ENCODE data around the gene QRICH1. TPM values are rescaled to one million over a fixed set of nuclear protein-coding genes. Genes with fewer than 3 reads are reported as not detected.

QRICH1 gene
- total RNA-seq, 2 experiments from 2014 or later: 111 to 132 TPM

DNA sequence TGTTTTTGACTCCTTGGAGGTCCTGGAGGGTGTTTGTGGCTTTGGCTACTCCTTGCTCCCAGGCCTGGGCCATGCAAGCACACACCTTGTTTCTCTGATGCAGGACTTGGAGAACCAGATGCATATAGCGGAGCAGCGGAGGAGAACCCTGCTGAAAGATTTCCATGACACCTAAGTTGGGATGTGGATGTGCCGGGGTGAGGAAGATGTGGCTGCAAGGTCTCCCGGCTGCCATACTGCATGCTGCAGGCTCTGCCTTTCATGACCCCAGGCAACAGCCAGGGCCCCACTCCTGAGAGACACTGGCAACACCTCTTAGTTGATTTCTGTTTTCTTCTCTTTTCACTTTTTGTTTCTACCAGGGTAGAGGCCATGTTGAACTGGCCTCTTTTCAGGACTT is 110.8 kb downstream of the QRICH1 start:
- no peak for TF ChIP-seq EZH2phosphoT487 (IDR thresholded peaks at IDR 0.05; ENCODE audit: borderline replicate concordance, low read depth, low read length)
- TF ChIP-seq, protein P1, sequence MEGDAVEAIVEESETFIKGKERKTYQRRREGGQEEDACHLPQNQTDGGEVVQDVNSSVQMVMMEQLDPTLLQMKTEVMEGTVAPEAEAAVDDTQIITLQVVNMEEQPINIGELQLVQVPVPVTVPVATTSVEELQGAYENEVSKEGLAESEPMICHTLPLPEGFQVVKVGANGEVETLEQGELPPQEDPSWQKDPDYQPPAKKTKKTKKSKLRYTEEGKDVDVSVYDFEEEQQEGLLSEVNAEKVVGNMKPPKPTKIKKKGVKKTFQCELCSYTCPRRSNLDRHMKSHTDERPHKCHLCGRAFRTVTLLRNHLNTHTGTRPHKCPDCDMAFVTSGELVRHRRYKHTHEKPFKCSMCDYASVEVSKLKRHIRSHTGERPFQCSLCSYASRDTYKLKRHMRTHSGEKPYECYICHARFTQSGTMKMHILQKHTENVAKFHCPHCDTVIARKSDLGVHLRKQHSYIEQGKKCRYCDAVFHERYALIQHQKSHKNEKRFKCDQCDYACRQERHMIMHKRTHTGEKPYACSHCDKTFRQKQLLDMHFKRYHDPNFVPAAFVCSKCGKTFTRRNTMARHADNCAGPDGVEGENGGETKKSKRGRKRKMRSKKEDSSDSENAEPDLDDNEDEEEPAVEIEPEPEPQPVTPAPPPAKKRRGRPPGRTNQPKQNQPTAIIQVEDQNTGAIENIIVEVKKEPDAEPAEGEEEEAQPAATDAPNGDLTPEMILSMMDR (conservative IDR thresholded peaks at IDR 0.05; ENCODE audit: low read length): no peak
- POLR2A ChIA-PET: no interaction called here
- Histone ChIP-seq H3K27ac (ENCODE audit: low read depth, low read length, poor library complexity, severe bottlenecking) (no peak overlapping the region), H3K4me2 (ENCODE audit: low read length) (no peak overlapping the region), H3K4me3 (ENCODE audit: low read depth, low read length, poor library complexity, severe bottlenecking) (no peak overlapping the region), H3K9me3 (ENCODE audit: low read length) (no peaks in the 10 kb centered on the region), H3K4me1 (ENCODE audit: insufficient read depth, low read length, poor library complexity, severe bottlenecking) (no peaks in the 10 kb centered on the region), H2AFZ (ENCODE audit: low read length) (no peak overlapping the region), H3K36me3 (ENCODE audit: insufficient read depth, low read length) (peaks cover 75% of the 10 kb centered on the region), H4K20me1 (ENCODE audit: insufficient read depth, low read length) (no peaks in the 10 kb centered on the region), H3K9me2 (ENCODE audit: insufficient read depth, low read length) (no peaks in the 10 kb centered on the region), H3K79me2 (ENCODE audit: insufficient read depth, low read depth, low read length) (no peaks in the 10 kb centered on the region)
- intact Hi-C loops (cut with micrococcal nuclease; ENCODE audit: unreplicated experiment): no loop called here
- CTCF ChIA-PET (ENCODE audit: unreplicated experiment): no interaction called here
- DNase-seq (ENCODE audit: low spot score): no peak
- no TSS peak for BruUV-seq (replicated peaks)

DNA sequence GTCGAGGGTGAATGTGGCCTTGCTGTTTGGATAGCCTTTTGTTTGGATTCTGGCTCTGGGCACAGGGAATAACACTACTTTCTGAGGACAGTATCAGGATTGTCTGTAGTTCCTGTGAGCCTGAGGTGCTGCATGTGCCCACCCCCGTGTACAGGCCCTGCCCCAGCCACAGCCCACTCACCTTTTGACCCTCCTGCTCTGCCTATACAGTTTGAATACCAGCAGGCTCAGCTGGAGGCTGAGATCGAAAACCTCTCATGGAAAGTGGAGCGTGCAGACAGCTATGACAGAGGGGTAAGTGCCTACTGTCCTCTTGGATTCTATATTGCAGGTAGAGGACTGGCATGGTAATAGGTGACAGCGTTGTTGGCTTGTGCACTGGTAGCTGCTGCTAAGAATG is 111.2 kb downstream of the QRICH1 start:
- H3K4me2 ChIP-seq (ENCODE audit: low read length): no peak overlapping the region
- ChIA-PET POLR2A (interaction anchor here (1.1 kb wide), 1 partner anchor 10 kb away, joined by 4 read pairs; no protein-coding TSS in a partner anchor), CTCF (ENCODE audit: unreplicated experiment) (no interaction called here)
- BruUV-seq (replicated peaks): no TSS peak
- H3K79me2 ChIP-seq (ENCODE audit: insufficient read depth, low read depth, low read length): no peaks in the 10 kb centered on the region
- no peaks in the 10 kb centered on the region for H3K9me3 ChIP-seq (ENCODE audit: low read length)
- peaks cover 79% of the 10 kb centered on the region for H3K36me3 ChIP-seq (ENCODE audit: insufficient read depth, low read length)
- H4K20me1 ChIP-seq (ENCODE audit: insufficient read depth, low read length): no peaks in the 10 kb centered on the region
- no peak for DNase-seq (ENCODE audit: low spot score)
- intact Hi-C loops (cut with micrococcal nuclease; ENCODE audit: unreplicated experiment): no loop called here
- no peak overlapping the region for H3K27ac ChIP-seq (ENCODE audit: low read depth, low read length, poor library complexity, severe bottlenecking)
- H3K4me3 ChIP-seq (ENCODE audit: low read depth, low read length, poor library complexity, severe bottlenecking): no peak overlapping the region
- no peak for TF ChIP-seq EZH2phosphoT487 (IDR thresholded peaks at IDR 0.05; ENCODE audit: borderline replicate concordance, low read depth, low read length)
- TF ChIP-seq, protein P1 (conservative IDR thresholded peaks at IDR 0.05; ENCODE audit: low read length): no peak
- no peaks in the 10 kb centered on the region for H3K9me2 ChIP-seq (ENCODE audit: insufficient read depth, low read length)
- no peaks in the 10 kb centered on the region for H3K4me1 ChIP-seq (ENCODE audit: insufficient read depth, low read length, poor library complexity, severe bottlenecking)
- H2AFZ ChIP-seq (ENCODE audit: low read length): no peak overlapping the region

DNA sequence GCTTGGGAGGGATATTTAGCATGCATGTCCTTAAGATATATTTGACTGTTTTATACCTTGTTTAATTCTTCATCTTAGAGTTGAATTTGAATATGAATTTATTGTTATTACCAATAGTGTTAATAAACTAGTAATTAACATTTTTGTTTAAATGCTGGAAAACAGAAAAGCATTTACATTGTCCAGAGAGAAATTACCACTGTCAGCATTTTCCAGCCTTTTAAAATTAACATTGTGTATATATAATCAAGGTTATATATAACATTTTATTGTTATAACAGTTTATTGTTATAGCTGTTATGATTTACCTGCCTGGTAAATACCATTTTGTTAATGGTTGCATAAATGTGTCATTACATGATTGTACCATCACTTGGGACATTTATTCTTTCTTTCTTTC is 111.9 kb downstream of the QRICH1 start:
- ChIA-PET CTCF (ENCODE audit: unreplicated experiment) (no interaction called here), POLR2A (interaction anchor here (0.6 to 1.1 kb wide), 3 partner anchors 10 to 462 kb away, joined by 3 to 4 read pairs (median 3); no protein-coding TSS in a partner anchor)
- Histone ChIP-seq H3K9me2 (ENCODE audit: insufficient read depth, low read length) (no peaks in the 10 kb centered on the region), H2AFZ (ENCODE audit: low read length) (no peak overlapping the region), H3K79me2 (ENCODE audit: insufficient read depth, low read depth, low read length) (no peaks in the 10 kb centered on the region), H3K27ac (ENCODE audit: low read depth, low read length, poor library complexity, severe bottlenecking) (no peak overlapping the region), H3K36me3 (ENCODE audit: insufficient read depth, low read length) (peaks cover 86% of the 10 kb centered on the region), H3K4me2 (ENCODE audit: low read length) (no peak overlapping the region), H3K4me3 (ENCODE audit: low read depth, low read length, poor library complexity, severe bottlenecking) (no peak overlapping the region), H4K20me1 (ENCODE audit: insufficient read depth, low read length) (no peaks in the 10 kb centered on the region), H3K4me1 (ENCODE audit: insufficient read depth, low read length, poor library complexity, severe bottlenecking) (no peaks in the 10 kb centered on the region), H3K9me3 (ENCODE audit: low read length) (no peaks in the 10 kb centered on the region)
- no TSS peak for BruUV-seq (replicated peaks)
- TF ChIP-seq EZH2phosphoT487 (IDR thresholded peaks at IDR 0.05; ENCODE audit: borderline replicate concordance, low read depth, low read length): no peak
- TF ChIP-seq, protein P1 (conservative IDR thresholded peaks at IDR 0.05; ENCODE audit: low read length): no peak
- DNase-seq (ENCODE audit: low spot score): no peak
- intact Hi-C loops (cut with micrococcal nuclease; ENCODE audit: unreplicated experiment): no loop called here
